Stimulated activated CD4-positive, alpha-beta T cell treated with anti-CD3 and anti-CD28 coated beads, Interleukin-2, amount 100 ng/mL, for 4 hours (primary cell): ENCODE data around the gene TUBA1A.
"Not testable (repeated sequence)": the region's sequence is repeated elsewhere in the genome, so short reads cannot be mapped to it uniquely, and the experiment has no call there.

Experiments
- DNase-seq: peaks from one replicate; pipeline ENCODE4 v3.0.0-alpha.2; 2020; ENCODE audit warnings: low read depth

The TUBA1A gene

GRCh38 chr12:49200919-49201594 lies 12.2 kb upstream of the TUBA1A start:
- DNase-seq: no peak

- DNase-seq: no peak
These were observed 9.7 kb upstream of the TUBA1A start for GRCh38 chr12:49198431-49199155.

- DNase-seq: no peak
These were observed 8.4 kb upstream of the TUBA1A start for GRCh38 chr12:49197256-49197655.

- no peak for DNase-seq
These were observed 6.9 kb upstream of the TUBA1A start for GRCh38 chr12:49195736-49196135.

- not testable (repeated sequence) for DNase-seq
These were observed 4.9 kb upstream of the TUBA1A start for GRCh38 chr12:49193746-49194145.

GRCh38 chr12:49191498-49191897 lies 2.6 kb upstream of the TUBA1A start:
- DNase-seq: not testable (repeated sequence)

GRCh38 chr12:49190974-49191373 lies 2.1 kb upstream of the TUBA1A start:
- DNase-seq: no peak

- DNase-seq: no peak
These were observed 1.1 kb upstream of the TUBA1A start for GRCh38 chr12:49189731-49190716.

GRCh38 chr12:49188201-49188915 lies 522 bp downstream of the TUBA1A start:
- peak; percentile 56 for DNase-seq

- no peak for DNase-seq
These were observed 1.7 kb downstream of the TUBA1A start for GRCh38 chr12:49187184-49187583.

GRCh38 chr12:49186307-49186706 lies 2.6 kb downstream of the TUBA1A start:
- DNase-seq: not testable (repeated sequence)

GRCh38 chr12:49184697-49185096 lies 4.2 kb downstream of the TUBA1A start:
- DNase-seq: not testable (repeated sequence)

GRCh38 chr12:49183214-49183950 lies 5.5 kb downstream of the TUBA1A start:
- not testable (repeated sequence) for DNase-seq

GRCh38 chr12:49174218-49174617 lies 14.7 kb downstream of the TUBA1A start:
- no peak for DNase-seq

- DNase-seq: no peak
These were observed 18.0 kb downstream of the TUBA1A start for GRCh38 chr12:49170924-49171323.

GRCh38 chr12:49165114-49165513 lies 23.8 kb downstream of the TUBA1A start:
- DNase-seq: no peak

GRCh38 chr12:49161901-49162300 lies 27.0 kb downstream of the TUBA1A start:
- not testable (repeated sequence) for DNase-seq

- DNase-seq: no peak
These were observed 27.6 kb downstream of the TUBA1A start for GRCh38 chr12:49161092-49161795.

GRCh38 chr12:49160399-49160798 lies 28.5 kb downstream of the TUBA1A start:
- DNase-seq: no peak

- no peak for DNase-seq
These were observed 34.7 kb downstream of the TUBA1A start for GRCh38 chr12:49154221-49154620.
